NB4 (cell line): ENCODE results near the gene RNF150.

Experiments used
- DNase-seq: peaks from one replicate; pipeline ENCODE4 v3.0.0; 2010; ENCODE audit warnings: low read depth
- H3K4me3 ChIP-seq: one replicate; pipeline ENCODE4 v1.5.1; 2011; ENCODE audit warnings: mild to moderate bottlenecking, low read depth, low read length, moderate library complexity
- MYC ChIP-seq: IDR thresholded peaks from 2 replicates; pipeline ENCODE4 v1.6.1; 2011; ENCODE audit warnings: low read depth, low read length
- POLR2A ChIP-seq: IDR thresholded peaks from 2 replicates; pipeline ENCODE4 v1.6.1; 2011; ENCODE audit warnings: mild to moderate bottlenecking; ENCODE audit not compliant: insufficient read length; ENCODE audit errors: extremely low read depth
- TF ChIP-seq, protein P1 (sequence below): IDR thresholded peaks from one replicate; pipeline ENCODE4 v1.5.1; 2012; ENCODE audit warnings: low read depth, low read length
- TF ChIP-seq, protein P2 (sequence below): IDR thresholded peaks from 2 replicates; pipeline ENCODE4 v1.6.1; 2011; ENCODE audit warnings: low read depth, low read length

RNF150 gene

GRCh38 chr4:141022111-141022695 lies 111.1 kb downstream of the RNF150 start:
- H3K4me3 ChIP-seq, result no peak overlapping the region
- TF ChIP-seq, protein P1, sequence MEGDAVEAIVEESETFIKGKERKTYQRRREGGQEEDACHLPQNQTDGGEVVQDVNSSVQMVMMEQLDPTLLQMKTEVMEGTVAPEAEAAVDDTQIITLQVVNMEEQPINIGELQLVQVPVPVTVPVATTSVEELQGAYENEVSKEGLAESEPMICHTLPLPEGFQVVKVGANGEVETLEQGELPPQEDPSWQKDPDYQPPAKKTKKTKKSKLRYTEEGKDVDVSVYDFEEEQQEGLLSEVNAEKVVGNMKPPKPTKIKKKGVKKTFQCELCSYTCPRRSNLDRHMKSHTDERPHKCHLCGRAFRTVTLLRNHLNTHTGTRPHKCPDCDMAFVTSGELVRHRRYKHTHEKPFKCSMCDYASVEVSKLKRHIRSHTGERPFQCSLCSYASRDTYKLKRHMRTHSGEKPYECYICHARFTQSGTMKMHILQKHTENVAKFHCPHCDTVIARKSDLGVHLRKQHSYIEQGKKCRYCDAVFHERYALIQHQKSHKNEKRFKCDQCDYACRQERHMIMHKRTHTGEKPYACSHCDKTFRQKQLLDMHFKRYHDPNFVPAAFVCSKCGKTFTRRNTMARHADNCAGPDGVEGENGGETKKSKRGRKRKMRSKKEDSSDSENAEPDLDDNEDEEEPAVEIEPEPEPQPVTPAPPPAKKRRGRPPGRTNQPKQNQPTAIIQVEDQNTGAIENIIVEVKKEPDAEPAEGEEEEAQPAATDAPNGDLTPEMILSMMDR, result no peak
- TF ChIP-seq MYC (no peak), POLR2A (no peak)
- TF ChIP-seq, protein P2, sequence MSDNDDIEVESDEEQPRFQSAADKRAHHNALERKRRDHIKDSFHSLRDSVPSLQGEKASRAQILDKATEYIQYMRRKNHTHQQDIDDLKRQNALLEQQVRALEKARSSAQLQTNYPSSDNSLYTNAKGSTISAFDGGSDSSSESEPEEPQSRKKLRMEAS, result no peak
- DNase-seq, result no peak

DNA sequence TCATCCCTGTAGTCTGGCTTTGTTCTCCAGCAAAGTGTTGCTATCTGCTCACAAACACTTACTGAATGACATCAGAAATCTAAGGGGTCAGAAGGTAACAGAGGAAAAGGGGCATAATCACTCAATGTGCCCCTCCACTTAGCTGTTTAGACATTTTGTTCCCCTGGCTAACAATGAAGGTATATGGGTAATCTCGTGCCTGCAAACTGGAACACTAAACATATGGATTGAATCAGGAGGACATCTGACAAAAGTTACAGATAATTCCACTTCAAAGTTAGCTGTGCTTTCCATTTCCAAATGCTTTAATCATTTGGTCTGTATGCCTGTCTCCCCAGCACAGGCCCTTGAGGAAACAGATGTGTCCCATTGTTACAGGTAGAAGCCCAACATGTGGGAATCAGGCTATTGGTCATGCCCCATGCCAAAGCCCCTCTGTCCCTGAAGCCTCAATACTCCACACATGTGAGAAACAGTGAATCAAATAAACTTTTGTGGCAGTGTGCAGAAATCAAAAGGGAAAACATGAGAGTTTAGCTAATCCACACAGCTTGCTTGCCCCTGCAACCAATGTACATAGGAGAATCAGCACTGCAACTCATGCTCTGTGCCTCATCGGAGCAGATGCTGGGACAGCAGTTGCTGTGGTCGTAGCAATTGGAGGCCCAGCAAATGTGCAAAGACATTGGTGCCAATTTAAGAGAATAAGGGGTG lies 111.7 kb downstream of the RNF150 start:
- no peak overlapping the region for H3K4me3 ChIP-seq
- DNase-seq, result no peak
- no peak for TF ChIP-seq POLR2A
- TF ChIP-seq, protein P2, result no peak
- TF ChIP-seq, protein P1, result no peak
- TF ChIP-seq MYC, result no peak

DNA sequence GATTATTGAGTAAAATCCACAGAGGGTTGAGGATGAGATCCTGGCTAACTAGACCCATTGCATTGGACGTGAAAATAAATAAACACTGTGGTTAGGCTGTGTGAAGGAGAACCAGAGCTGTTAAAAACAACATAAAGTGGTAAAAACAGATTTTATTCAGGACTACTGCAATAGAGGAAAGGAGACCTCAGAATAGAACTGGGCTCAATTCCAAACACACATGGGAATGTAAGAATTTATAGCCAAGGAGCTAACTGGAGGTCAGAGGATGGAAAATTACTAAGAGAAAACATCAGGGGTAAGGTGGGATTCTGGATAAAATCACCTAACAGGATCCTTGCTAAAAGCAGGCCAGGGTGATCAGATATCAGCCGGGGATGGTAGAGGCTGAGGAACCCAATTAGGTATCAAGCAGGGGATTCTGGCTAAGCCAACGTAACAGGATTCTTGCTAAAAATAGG lies 112.4 kb downstream of the RNF150 start:
- no peak overlapping the region for H3K4me3 ChIP-seq
- no peak for DNase-seq
- TF ChIP-seq MYC (no peak), POLR2A (no peak)
- TF ChIP-seq, protein P1, result no peak
- TF ChIP-seq, protein P2, result no peak

GRCh38 chr4:141019768-141020167 lies 113.5 kb downstream of the RNF150 start:
- TF ChIP-seq MYC, result no peak
- TF ChIP-seq, protein P2, result no peak
- TF ChIP-seq, protein P1, result no peak
- TF ChIP-seq POLR2A, result no peak
- DNase-seq, result no peak
- no peak overlapping the region for H3K4me3 ChIP-seq

GRCh38 chr4:141016117-141016798 lies 117.0 kb downstream of the RNF150 start:
- DNase-seq, result no peak
- H3K4me3 ChIP-seq, result no peak overlapping the region
- TF ChIP-seq, protein P2, result no peak
- TF ChIP-seq, protein P1, result no peak
